ENCODE measurements around the gene FALEC.
"Not testable (repeated sequence)": the region's sequence is repeated elsewhere in the genome, so short reads cannot be mapped to it uniquely, and the experiment has no call there.

FALEC gene

GRCh38 chr1:150558761-150559655, 43.5 kb downstream of the FALEC start:
- no peak for DNase-seq (ENCODE audit: low read depth, low spot score)

- no peak for DNase-seq (ENCODE audit: low read depth, low spot score)
Measured at GRCh38 chr1:150559656-150560010, 44.1 kb downstream of the FALEC start.

GRCh38 chr1:150560011-150560438, 44.5 kb downstream of the FALEC start:
- peak; percentile 55 for DNase-seq (ENCODE audit: low read depth, low spot score)

- peak; percentile 76 for DNase-seq (ENCODE audit: low read depth, low spot score)
Measured at GRCh38 chr1:150560576-150561253, 45.2 kb downstream of the FALEC start.

GRCh38 chr1:150561254-150561973, 45.9 kb downstream of the FALEC start:
- no peak for DNase-seq (ENCODE audit: low read depth, low spot score)

- DNase-seq (ENCODE audit: low read depth, low spot score) = peak; percentile 74
Measured at GRCh38 chr1:150561974-150562445, 46.5 kb downstream of the FALEC start.

GRCh38 chr1:150562446-150563339, 47.1 kb downstream of the FALEC start:
- peak; percentile 30 for DNase-seq (ENCODE audit: low read depth, low spot score)

GRCh38 chr1:150563340-150564038, 47.9 kb downstream of the FALEC start:
- DNase-seq (ENCODE audit: low read depth, low spot score) = no peak

GRCh38 chr1:150564051-150564991, 48.8 kb downstream of the FALEC start:
- no peak for DNase-seq (ENCODE audit: low read depth, low spot score)

GRCh38 chr1:150565240-150565991, 49.9 kb downstream of the FALEC start:
- DNase-seq (ENCODE audit: low read depth, low spot score) = not testable (repeated sequence)

GRCh38 chr1:150566589-150567340, 51.2 kb downstream of the FALEC start:
- no peak for DNase-seq (ENCODE audit: low read depth, low spot score)

GRCh38 chr1:150567341-150567716, 51.8 kb downstream of the FALEC start:
- DNase-seq (ENCODE audit: low read depth, low spot score) = peak; percentile 21

- DNase-seq (ENCODE audit: low read depth, low spot score) = no peak
Measured at GRCh38 chr1:150567717-150568593, 52.4 kb downstream of the FALEC start.

- DNase-seq (ENCODE audit: low read depth, low spot score) = no peak
Measured at GRCh38 chr1:150568594-150568966, 53.0 kb downstream of the FALEC start.

GRCh38 chr1:150572918-150573647, 57.5 kb downstream of the FALEC start:
- no peak for DNase-seq (ENCODE audit: low read depth, low spot score)

- DNase-seq (ENCODE audit: low read depth, low spot score) = not testable (repeated sequence)
Measured at GRCh38 chr1:150573648-150574071, 58.1 kb downstream of the FALEC start.
